ENCODE data around the gene SVEP1.

DNA sequence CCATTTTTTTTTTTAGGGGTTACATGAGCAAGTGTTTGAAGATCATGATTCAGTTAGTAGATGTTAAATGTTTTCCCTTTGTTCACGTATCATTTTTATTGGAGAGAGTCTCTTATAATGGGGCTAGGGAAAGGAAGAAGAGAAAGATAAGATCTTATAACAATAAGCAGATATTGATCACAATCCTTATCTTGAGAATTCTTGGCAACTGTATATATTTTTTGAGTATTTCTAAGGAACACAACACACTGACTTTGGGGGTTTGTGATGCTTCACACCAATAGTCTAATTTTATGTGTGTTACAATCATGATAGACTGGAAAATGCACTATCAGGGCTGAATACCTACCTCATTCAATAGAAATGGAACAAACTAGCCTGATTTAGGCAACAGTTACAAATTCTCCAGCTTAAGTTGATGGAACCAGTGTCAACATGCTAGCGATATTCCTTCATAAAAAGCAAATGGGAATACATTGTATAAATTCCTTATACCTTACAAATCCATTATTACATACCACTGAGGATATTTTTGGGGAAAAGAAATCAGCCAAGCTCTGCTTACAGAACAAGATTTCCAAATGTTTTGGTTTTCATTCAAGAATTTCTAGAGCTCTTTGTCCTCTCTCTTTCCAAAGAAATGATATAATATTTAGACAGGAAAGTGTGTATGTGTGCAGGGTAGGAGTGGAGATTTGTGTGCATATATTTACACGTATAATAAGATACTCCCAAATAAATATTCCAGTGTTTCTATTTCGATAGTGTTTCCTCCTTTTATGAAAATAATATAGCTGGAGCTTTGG is 41.5 kb downstream of the SVEP1 start:
- TF ChIP-seq POLR2A (IDR thresholded peaks at IDR 0.05) (no peak), EP300 (IDR thresholded peaks at IDR 0.05) (no peak), POLR2AphosphoS5 (IDR thresholded peaks at IDR 0.05) (no peak)
- TF ChIP-seq, protein P1, sequence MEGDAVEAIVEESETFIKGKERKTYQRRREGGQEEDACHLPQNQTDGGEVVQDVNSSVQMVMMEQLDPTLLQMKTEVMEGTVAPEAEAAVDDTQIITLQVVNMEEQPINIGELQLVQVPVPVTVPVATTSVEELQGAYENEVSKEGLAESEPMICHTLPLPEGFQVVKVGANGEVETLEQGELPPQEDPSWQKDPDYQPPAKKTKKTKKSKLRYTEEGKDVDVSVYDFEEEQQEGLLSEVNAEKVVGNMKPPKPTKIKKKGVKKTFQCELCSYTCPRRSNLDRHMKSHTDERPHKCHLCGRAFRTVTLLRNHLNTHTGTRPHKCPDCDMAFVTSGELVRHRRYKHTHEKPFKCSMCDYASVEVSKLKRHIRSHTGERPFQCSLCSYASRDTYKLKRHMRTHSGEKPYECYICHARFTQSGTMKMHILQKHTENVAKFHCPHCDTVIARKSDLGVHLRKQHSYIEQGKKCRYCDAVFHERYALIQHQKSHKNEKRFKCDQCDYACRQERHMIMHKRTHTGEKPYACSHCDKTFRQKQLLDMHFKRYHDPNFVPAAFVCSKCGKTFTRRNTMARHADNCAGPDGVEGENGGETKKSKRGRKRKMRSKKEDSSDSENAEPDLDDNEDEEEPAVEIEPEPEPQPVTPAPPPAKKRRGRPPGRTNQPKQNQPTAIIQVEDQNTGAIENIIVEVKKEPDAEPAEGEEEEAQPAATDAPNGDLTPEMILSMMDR (IDR thresholded peaks at IDR 0.05) = no peak
